Neural cell (in vitro differentiated cells): Measurements from ENCODE around the gene SAMM50. TPM values are rescaled to one million over a fixed set of nuclear protein-coding genes. Genes with fewer than 3 reads are reported as not detected.

Experiments
- H2AFZ ChIP-seq: fragments of 200-600, 300-800 bp; sonication (generic), shearing (Covaris generic); 2 replicates; pipeline ENCODE4 v1.6.0; 2014; ENCODE audit warnings: low read depth, mild to moderate bottlenecking, antibody characterized with exemption, low read length, moderate library complexity
- H3F3A ChIP-seq: fragments of 200-600 bp; shearing (Covaris generic); 2 replicates; pipeline ENCODE4 v1.6.1; 2016; ENCODE audit warnings: mild to moderate bottlenecking, moderate library complexity, mixed read lengths, antibody characterized with exemption, low read length; ENCODE audit not compliant: insufficient read depth, poor library complexity, severe bottlenecking
- H3K27ac ChIP-seq: fragments of 200-600, 300-800 bp; sonication (generic), shearing (Covaris generic); 2 replicates; pipeline ENCODE4 v1.5.1; 2014; ENCODE audit warnings: mild to moderate bottlenecking, low read length, moderate library complexity
- H3K27me3 ChIP-seq: fragments of 300-800, 200-600 bp; sonication (generic), shearing (Covaris generic); 2 replicates; pipeline ENCODE4 v1.6.0; 2014; ENCODE audit warnings: mild to moderate bottlenecking, low read depth, low read length, moderate library complexity; ENCODE audit not compliant: insufficient read depth
- H3K36me3 ChIP-seq: fragments of 300-800, 200-600 bp; sonication (generic), shearing (Covaris generic); 2 replicates; pipeline ENCODE4 v1.5.1; 2014; ENCODE audit warnings: mild to moderate bottlenecking, antibody characterized with exemption, low read length, moderate library complexity; ENCODE audit not compliant: insufficient read depth
- H3K4me2 ChIP-seq: fragments of 300-800, 200-600 bp; sonication (generic), shearing (Covaris generic); 2 replicates; pipeline ENCODE4 v1.6.0; 2014; ENCODE audit warnings: mild to moderate bottlenecking, low read length
- H3K4me3 ChIP-seq: fragments of 300-800, 200-600 bp; sonication (generic), shearing (Covaris generic); 2 replicates; pipeline ENCODE4 v1.5.1; 2014; ENCODE audit warnings: mild to moderate bottlenecking, low read length, moderate library complexity
- H3K79me2 ChIP-seq: fragments of 200-600 bp; shearing (Covaris generic); replicated peaks from 2 replicates; pipeline ENCODE4 v1.6.0; 2014; ENCODE audit warnings: mild to moderate bottlenecking, low read length, moderate library complexity; ENCODE audit not compliant: insufficient read depth
- H3K9ac ChIP-seq: fragments of 300-800, 200-600 bp; sonication (generic), shearing (Covaris generic); 2 replicates; pipeline ENCODE4 v1.6.1; 2016; ENCODE audit warnings: mild to moderate bottlenecking, low read length, mixed read lengths
- H3K9me2 ChIP-seq: fragments of 200-600 bp; shearing (Covaris generic); 2 replicates; pipeline ENCODE4 v1.6.1; 2016; ENCODE audit warnings: mild to moderate bottlenecking, low read length, mixed read lengths; ENCODE audit not compliant: insufficient read depth
- H3K9me3 ChIP-seq: fragments of 200-600, 300-800 bp; sonication (generic), shearing (Covaris generic); 2 replicates; pipeline ENCODE4 v1.6.1; 2016; ENCODE audit warnings: mild to moderate bottlenecking, mixed run types, low read length, moderate library complexity, mixed read lengths
- H4K20me1 ChIP-seq: fragments of 200-600 bp; shearing (Covaris generic); 2 replicates; pipeline ENCODE4 v1.6.1; 2016; ENCODE audit warnings: mild to moderate bottlenecking, mixed run types; ENCODE audit not compliant: insufficient read depth
- EP300 ChIP-seq: fragments of 450-650 bp; conservative IDR thresholded peaks from 2 replicates; pipeline ENCODE4 v1.6.1; 2014; ENCODE audit warnings: antibody characterized with exemption, mild to moderate bottlenecking, moderate library complexity; ENCODE audit not compliant: poor library complexity, severe bottlenecking
- EZH2 ChIP-seq: fragments of 200-600, 300-800 bp; shearing (Covaris generic), sonication (generic); IDR thresholded peaks from 2 replicates; pipeline ENCODE4 v1.6.1; 2014; ENCODE audit warnings: antibody characterized with exemption, low read length, borderline replicate concordance, mild to moderate bottlenecking; ENCODE audit not compliant: insufficient read depth, poor library complexity, severe bottlenecking
- MXI1 ChIP-seq: fragments of 450-650 bp; conservative IDR thresholded peaks from 2 replicates; pipeline ENCODE4 v1.6.1; 2014; ENCODE audit warnings: antibody characterized with exemption, mild to moderate bottlenecking; ENCODE audit not compliant: poor library complexity, severe bottlenecking
- POLR2AphosphoS5 ChIP-seq: IDR thresholded peaks from 2 replicates; pipeline ENCODE4 v1.6.1; 2012
- RAD21 ChIP-seq: fragments of 450-650 bp; conservative IDR thresholded peaks from 2 replicates; pipeline ENCODE4 v1.6.1; 2014; ENCODE audit warnings: antibody characterized with exemption, mild to moderate bottlenecking, moderate library complexity
- SMC3 ChIP-seq: fragments of 450-650 bp; conservative IDR thresholded peaks from 2 replicates; pipeline ENCODE4 v1.6.1; 2014; ENCODE audit warnings: antibody characterized with exemption, mild to moderate bottlenecking, moderate library complexity; ENCODE audit not compliant: poor library complexity
- TAF1 ChIP-seq: IDR thresholded peaks from 2 replicates; pipeline ENCODE4 v1.6.1; 2012; ENCODE audit warnings: low read depth
- polyA plus RNA-seq: library from polyadenylated mRNA; depleted of rRNA; stranded (reverse); fragments of >200 nt; gene quantifications from 2 replicates; pipeline ENCODE4 v1.2.3, GENCODE V29; 2014
- TF ChIP-seq, protein P1 (sequence below): IDR thresholded peaks from 2 replicates; pipeline ENCODE4 v1.6.1; 2012; ENCODE audit warnings: borderline replicate concordance
- TF ChIP-seq, protein P2 (sequence below): fragments of 450-650 bp; IDR thresholded peaks from 2 replicates; pipeline ENCODE4 v1.5.1; 2014; ENCODE audit warnings: antibody characterized with exemption, mild to moderate bottlenecking, moderate library complexity; ENCODE audit not compliant: poor library complexity, severe bottlenecking

The SAMM50 gene
- polyA plus RNA-seq, 1 donor from 2014 or later = 38.1 TPM

GRCh38 chr22:43911351-43911750, 43.9 kb upstream of the SAMM50 start:
- H2AFZ ChIP-seq = no peak overlapping the region
- H3K9ac ChIP-seq = no peak overlapping the region
- no peak overlapping the region for H3K4me2 ChIP-seq
- H3K27ac ChIP-seq = no peak overlapping the region
- H3K27me3 ChIP-seq = no peaks in the 10 kb centered on the region
- no peaks in the 10 kb centered on the region for H3K36me3 ChIP-seq
- H3K4me3 ChIP-seq = no peak overlapping the region
- no peaks in the 10 kb centered on the region for H3F3A ChIP-seq
- H4K20me1 ChIP-seq = no peaks in the 10 kb centered on the region
- TF ChIP-seq TAF1 (no peak), SMC3 (no peak), EZH2 (no peak), EP300 (no peak), POLR2AphosphoS5 (no peak), RAD21 (no peak), MXI1 (no peak)
- TF ChIP-seq, protein P1, sequence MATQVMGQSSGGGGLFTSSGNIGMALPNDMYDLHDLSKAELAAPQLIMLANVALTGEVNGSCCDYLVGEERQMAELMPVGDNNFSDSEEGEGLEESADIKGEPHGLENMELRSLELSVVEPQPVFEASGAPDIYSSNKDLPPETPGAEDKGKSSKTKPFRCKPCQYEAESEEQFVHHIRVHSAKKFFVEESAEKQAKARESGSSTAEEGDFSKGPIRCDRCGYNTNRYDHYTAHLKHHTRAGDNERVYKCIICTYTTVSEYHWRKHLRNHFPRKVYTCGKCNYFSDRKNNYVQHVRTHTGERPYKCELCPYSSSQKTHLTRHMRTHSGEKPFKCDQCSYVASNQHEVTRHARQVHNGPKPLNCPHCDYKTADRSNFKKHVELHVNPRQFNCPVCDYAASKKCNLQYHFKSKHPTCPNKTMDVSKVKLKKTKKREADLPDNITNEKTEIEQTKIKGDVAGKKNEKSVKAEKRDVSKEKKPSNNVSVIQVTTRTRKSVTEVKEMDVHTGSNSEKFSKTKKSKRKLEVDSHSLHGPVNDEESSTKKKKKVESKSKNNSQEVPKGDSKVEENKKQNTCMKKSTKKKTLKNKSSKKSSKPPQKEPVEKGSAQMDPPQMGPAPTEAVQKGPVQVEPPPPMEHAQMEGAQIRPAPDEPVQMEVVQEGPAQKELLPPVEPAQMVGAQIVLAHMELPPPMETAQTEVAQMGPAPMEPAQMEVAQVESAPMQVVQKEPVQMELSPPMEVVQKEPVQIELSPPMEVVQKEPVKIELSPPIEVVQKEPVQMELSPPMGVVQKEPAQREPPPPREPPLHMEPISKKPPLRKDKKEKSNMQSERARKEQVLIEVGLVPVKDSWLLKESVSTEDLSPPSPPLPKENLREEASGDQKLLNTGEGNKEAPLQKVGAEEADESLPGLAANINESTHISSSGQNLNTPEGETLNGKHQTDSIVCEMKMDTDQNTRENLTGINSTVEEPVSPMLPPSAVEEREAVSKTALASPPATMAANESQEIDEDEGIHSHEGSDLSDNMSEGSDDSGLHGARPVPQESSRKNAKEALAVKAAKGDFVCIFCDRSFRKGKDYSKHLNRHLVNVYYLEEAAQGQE = no peak
- TF ChIP-seq, protein P2, sequence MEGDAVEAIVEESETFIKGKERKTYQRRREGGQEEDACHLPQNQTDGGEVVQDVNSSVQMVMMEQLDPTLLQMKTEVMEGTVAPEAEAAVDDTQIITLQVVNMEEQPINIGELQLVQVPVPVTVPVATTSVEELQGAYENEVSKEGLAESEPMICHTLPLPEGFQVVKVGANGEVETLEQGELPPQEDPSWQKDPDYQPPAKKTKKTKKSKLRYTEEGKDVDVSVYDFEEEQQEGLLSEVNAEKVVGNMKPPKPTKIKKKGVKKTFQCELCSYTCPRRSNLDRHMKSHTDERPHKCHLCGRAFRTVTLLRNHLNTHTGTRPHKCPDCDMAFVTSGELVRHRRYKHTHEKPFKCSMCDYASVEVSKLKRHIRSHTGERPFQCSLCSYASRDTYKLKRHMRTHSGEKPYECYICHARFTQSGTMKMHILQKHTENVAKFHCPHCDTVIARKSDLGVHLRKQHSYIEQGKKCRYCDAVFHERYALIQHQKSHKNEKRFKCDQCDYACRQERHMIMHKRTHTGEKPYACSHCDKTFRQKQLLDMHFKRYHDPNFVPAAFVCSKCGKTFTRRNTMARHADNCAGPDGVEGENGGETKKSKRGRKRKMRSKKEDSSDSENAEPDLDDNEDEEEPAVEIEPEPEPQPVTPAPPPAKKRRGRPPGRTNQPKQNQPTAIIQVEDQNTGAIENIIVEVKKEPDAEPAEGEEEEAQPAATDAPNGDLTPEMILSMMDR = no peak
- no peaks in the 10 kb centered on the region for H3K9me3 ChIP-seq
- H3K79me2 ChIP-seq = no peaks in the 10 kb centered on the region
- H3K9me2 ChIP-seq = no peaks in the 10 kb centered on the region

- Histone ChIP-seq H3K9me3 (no peaks in the 10 kb centered on the region), H3K79me2 (no peaks in the 10 kb centered on the region), H3K9me2 (no peaks in the 10 kb centered on the region), H2AFZ (no peak overlapping the region), H3K9ac (no peak overlapping the region), H3K4me3 (no peak overlapping the region), H3K27ac (no peak overlapping the region), H3K36me3 (no peaks in the 10 kb centered on the region), H3K27me3 (no peaks in the 10 kb centered on the region), H4K20me1 (no peaks in the 10 kb centered on the region), H3F3A (no peaks in the 10 kb centered on the region), H3K4me2 (no peak overlapping the region)
- TF ChIP-seq TAF1 (no peak), EZH2 (no peak), EP300 (no peak), SMC3 (no peak), RAD21 (no peak), MXI1 (no peak), POLR2AphosphoS5 (no peak)
- TF ChIP-seq, protein P2 = no peak
- TF ChIP-seq, protein P1 = no peak
Measured at GRCh38 chr22:43917521-43917920, 37.7 kb upstream of the SAMM50 start.
